ENCODE data around the gene C16orf95. TPM values are rescaled to one million over a fixed set of nuclear protein-coding genes. Genes with fewer than 3 reads are reported as not detected.
A peak's percentile ranks its signal among the peaks of the same experiment; 100 is the strongest.
"Not testable (repeated sequence)": the region's sequence is repeated elsewhere in the genome, so short reads cannot be mapped to it uniquely, and the experiment has no call there.

Gene C16orf95, protein sequence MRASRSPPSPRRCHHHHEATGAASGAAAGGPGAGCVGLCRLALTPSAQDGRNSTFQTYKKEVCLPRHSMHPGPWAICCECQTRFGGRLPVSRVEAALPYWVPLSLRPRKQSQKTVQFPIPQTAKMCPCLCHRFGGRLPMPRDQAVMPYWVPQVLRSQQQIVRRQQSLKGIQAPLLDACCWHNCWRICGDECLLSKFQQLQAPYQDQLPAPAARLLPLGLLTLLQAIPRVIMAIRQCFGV
- total RNA-seq: 10.9 and 11.1 TPM in 2 replicates

DNA sequence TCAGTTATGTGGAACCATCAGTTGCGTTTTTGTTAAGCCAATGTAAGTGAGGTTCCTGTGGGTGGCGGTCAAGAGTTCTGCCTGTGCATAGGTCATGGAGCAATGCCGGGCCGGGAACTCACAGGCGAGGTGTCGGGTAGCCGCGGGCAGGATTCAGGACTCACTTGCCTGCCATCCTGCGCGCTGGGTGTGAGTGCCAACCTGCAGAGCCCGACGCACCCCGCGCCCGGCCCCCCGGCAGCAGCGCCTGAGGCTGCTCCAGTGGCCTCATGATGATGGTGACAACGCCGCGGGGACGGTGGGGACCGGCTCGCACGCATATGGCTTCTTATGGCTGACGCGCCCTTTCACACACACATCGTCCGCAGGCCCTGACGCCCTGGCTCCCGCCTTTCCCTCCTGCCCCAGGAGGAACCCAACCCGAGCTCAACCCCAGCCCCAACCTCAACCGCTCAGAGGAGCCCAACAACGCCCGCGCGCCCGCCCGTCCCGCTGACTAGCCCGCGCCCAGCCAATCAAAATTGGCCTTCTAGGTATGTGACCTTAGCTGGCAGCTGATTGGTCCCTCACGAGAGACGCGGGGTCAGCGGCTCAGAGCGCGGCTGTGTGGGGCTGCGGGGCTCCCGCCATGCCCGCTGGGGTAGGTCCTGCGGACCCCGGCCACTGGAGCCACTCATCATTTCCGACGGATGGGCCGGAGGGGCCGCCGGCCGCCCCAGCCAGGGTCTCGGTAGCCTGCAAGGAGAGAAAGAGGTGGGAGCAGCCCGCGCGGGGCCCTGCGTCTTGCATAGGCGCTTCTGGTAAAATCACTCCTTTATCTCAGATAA, at the start of gene C16orf95:
Gene C16orf95, minus strand, starts transcription at position 470 of the 827 bp plus-strand sequence. Its CDS starts 150 bp downstream, at position 320.
- Mint-ChIP-seq H3K27ac (peak within 1 kb of the TSS; percentile 97), H3K36me3 (ENCODE audit: low read depth) (peaks cover 7% of the 10 kb centered on the region), H3K4me3 (peak within 1 kb of the TSS; percentile 93), H3K9me3 (no peaks in the 10 kb centered on the region), H3K4me1 (peaks cover 16% of the 10 kb centered on the region), H3K27me3 (no peaks in the 10 kb centered on the region)
- DNase-seq: peak; percentile 99
- intact Hi-C loops (cut with micrococcal nuclease): loop anchor here (1.0 to 10.0 kb wide), 6 partner anchors 14 to 320 kb away; partner anchors contain the start of genes FBXO31 and ZCCHC14

DNA sequence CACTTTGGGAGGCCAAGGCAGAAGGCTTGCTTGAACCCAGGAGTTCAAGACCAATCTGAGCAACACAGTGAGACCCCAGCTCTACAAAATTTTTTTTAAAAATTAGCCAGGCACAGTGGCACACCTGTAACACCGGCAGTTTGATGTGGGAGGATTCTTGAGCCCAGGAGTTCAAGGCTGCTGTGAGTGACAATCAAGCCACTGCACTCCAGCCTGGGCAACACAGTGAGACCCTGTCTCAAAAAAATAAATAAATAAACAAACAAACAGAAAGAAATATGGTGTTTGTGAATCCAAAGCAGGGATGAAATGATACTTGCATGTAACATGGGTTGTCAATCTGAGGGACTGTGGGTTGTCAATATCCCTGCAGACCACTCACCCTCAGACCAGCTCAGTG, 49.7 kb upstream of the C16orf95 start:
- H3K9me3 Mint-ChIP-seq: no peaks in the 10 kb centered on the region
- H3K27me3 Mint-ChIP-seq: no peaks in the 10 kb centered on the region
- no peak overlapping the region for H3K27ac Mint-ChIP-seq
- H3K4me3 Mint-ChIP-seq: no peak overlapping the region
- no peak for DNase-seq
- H3K4me1 Mint-ChIP-seq: peaks cover 35% of the 10 kb centered on the region
- peaks cover 15% of the 10 kb centered on the region for H3K36me3 Mint-ChIP-seq (ENCODE audit: low read depth)
- intact Hi-C loops (cut with micrococcal nuclease): no loop called here

DNA sequence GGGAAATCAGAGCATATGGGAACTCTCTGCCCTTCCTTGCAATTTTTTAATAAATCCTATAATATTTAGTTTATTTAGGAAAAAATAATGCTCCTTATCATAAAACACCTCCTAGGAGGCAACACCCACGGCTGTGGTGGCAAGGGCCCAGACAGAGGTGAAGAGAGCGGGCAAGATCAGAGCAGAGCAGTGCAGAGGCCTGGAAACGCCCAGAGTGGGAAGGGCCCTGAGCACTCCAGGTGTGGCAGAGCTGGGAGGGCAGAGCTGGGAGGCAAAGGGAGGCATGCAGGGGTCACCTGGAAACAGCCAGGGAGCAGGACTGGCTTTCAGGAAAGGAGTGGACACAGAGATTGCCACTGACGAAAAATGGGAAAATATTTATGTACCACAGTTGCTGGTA, 49.1 kb upstream of the C16orf95 start:
- H3K4me1 Mint-ChIP-seq: peaks cover 32% of the 10 kb centered on the region
- H3K9me3 Mint-ChIP-seq: no peaks in the 10 kb centered on the region
- H3K27ac Mint-ChIP-seq: peak overlapping the region; percentile 50
- H3K27me3 Mint-ChIP-seq: no peaks in the 10 kb centered on the region
- intact Hi-C loops (cut with micrococcal nuclease): no loop called here
- H3K36me3 Mint-ChIP-seq (ENCODE audit: low read depth): peaks cover 20% of the 10 kb centered on the region
- no peak overlapping the region for H3K4me3 Mint-ChIP-seq
- DNase-seq: no peak

DNA sequence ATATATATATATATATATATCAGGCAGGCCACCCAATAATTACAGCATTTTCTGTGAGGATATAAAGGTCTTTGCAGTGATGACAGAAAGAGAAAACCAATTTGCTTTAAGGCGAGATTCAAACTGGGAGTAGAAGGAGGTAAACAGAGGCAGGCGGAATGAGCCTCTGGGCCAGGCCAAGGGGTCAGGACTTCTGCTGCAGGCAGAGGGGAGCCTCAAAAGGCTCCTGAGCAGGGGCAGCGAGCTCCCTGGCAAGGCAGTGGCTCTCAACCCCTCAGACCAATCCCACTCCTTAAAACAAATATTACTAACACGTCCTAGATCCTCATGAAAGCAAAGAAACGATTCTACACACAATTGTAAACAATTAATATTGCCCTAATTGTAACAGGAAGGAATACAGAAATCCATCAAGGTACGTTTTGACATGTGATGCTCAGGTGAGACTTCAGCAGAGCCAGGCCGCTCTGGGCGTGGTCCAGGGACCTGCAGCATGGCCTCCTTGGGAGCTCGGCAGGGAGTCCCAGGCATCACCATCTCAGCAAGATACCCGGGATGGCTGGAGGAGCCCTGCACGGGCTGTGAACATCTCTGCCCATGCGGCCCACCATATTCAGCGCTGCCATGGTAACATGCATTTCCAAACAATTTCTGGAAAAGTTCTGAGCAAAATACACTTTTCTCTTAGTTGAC, 48.0 kb upstream of the C16orf95 start:
- Mint-ChIP-seq H3K4me1 (peaks cover 34% of the 10 kb centered on the region), H3K27ac (no peak overlapping the region), H3K4me3 (no peak overlapping the region), H3K36me3 (ENCODE audit: low read depth) (peaks cover 25% of the 10 kb centered on the region), H3K9me3 (no peaks in the 10 kb centered on the region), H3K27me3 (no peaks in the 10 kb centered on the region)
- intact Hi-C loops (cut with micrococcal nuclease): no loop called here
- no peak for DNase-seq

DNA sequence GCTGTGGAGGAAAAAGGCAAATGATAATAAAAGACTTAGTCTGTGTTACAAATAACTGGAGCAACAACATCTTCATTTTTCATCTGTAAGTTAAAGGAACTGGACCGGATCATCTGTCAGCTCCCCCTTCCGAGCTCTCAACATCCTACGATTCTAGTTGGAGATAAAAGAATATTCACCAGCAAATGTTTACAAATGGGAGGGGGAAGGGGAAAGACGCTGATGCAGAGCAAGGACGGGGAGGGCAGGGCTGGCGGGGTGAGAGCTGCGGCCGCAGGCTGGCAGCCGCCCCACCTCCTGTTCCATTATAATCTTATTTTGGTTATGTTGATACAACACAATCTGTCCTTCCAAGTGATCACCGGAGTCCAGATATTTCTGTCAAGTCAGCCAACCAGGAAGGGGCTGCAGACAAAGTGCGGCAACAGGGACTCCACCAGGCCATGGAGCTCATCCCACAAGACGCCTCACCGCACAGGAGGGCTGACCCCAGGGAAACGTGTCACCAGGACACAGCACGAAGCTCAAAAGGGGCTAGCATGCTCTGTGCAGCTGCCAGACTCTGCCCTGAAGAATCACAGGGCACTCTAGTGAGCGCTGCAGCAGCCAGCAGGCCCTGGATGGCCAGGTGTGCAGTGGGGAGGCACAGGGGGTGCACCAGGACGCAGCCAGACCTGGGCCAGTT, 46.7 kb upstream of the C16orf95 start:
- DNase-seq: no peak
- intact Hi-C loops (cut with micrococcal nuclease): no loop called here
- Mint-ChIP-seq H3K4me1 (peaks cover 31% of the 10 kb centered on the region), H3K9me3 (no peaks in the 10 kb centered on the region), H3K27me3 (no peaks in the 10 kb centered on the region), H3K36me3 (ENCODE audit: low read depth) (peaks cover 33% of the 10 kb centered on the region), H3K4me3 (peak overlapping the region; percentile 54), H3K27ac (peak overlapping the region; percentile 16)

DNA sequence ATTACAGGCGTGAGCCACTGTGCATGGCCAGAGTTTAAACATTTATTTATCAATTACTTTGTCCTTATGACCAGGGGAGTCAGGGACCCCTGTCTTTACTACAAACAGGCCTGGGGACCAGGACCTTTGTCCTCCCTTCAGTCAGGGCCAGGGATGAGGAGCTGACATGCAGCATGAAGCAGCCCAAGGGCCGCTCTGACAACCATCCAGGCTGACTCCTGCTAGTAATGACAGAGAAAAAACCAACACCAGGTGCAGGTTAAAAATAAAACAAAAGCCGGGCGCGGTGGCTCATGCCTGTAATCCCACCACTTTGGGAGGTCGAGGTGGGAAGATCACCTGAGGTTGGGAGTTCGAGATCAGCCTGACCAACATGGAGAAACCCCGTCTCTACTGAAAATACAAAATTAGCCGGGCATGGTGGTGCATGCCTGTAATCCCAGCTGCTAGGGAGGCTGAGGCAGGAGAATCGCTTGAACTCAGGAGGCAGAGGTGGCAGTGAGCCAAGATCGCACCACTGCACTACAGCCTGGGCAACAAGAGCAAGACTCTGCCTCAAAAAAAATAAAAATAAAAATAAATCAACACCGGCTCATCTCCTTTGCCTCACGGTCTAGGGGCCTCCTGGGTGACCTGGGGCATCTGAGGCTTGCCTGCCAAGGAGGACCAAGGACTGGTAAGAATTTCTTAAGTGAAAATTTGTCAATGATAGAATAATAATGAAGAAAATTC, 45.8 kb upstream of the C16orf95 start:
- peaks cover 36% of the 10 kb centered on the region for H3K36me3 Mint-ChIP-seq (ENCODE audit: low read depth)
- H3K27me3 Mint-ChIP-seq: not testable (repeated sequence)

DNA sequence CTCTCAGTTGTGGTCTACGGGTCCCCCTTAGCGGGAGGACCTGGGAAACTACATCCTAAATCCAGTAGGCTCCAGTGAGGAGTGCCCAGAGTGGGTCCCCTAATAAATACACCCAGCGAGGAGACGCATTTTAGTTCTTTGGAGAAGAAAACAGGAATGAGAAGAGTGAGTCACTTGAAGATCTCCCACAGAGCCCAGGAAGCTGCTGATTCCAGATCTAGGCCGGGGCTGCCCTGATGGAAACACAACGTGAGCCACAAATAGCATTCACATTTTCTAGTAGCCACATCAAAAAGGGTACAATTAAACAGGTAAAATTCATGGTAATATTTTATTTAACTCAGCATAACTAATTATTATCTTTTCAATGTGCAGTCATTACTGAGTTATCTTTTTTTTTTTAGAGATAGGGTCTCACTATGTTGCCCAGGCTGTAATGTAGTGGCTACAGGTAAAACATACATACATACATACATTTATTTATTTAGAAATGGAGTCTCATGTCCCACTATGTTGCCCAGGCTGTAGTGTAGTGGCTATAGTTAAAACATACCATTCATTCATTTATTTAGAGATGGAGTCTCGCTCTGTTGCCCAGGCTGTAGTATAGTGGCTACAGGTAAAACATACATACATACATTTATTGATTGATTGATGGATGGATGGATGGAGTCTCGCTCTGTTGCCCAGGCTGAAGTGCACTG, 44.9 kb upstream of the C16orf95 start:
- no peaks in the 10 kb centered on the region for H3K27me3 Mint-ChIP-seq
- H3K4me1 Mint-ChIP-seq: peaks cover 19% of the 10 kb centered on the region
- H3K27ac Mint-ChIP-seq: no peak overlapping the region
- DNase-seq: no peak
- H3K4me3 Mint-ChIP-seq: no peak overlapping the region
- H3K9me3 Mint-ChIP-seq: no peaks in the 10 kb centered on the region
- peaks cover 37% of the 10 kb centered on the region for H3K36me3 Mint-ChIP-seq (ENCODE audit: low read depth)
- intact Hi-C loops (cut with micrococcal nuclease): no loop called here

More for the DNA sequence above, 45.8 kb upstream of the C16orf95 start:
- H3K27ac Mint-ChIP-seq; H3K9me3 Mint-ChIP-seq; H3K4me3 Mint-ChIP-seq; DNase-seq; intact Hi-C loops (cut with micrococcal nuclease): not testable (repeated sequence)
- H3K4me1 Mint-ChIP-seq: peaks cover 25% of the 10 kb centered on the region

DNA sequence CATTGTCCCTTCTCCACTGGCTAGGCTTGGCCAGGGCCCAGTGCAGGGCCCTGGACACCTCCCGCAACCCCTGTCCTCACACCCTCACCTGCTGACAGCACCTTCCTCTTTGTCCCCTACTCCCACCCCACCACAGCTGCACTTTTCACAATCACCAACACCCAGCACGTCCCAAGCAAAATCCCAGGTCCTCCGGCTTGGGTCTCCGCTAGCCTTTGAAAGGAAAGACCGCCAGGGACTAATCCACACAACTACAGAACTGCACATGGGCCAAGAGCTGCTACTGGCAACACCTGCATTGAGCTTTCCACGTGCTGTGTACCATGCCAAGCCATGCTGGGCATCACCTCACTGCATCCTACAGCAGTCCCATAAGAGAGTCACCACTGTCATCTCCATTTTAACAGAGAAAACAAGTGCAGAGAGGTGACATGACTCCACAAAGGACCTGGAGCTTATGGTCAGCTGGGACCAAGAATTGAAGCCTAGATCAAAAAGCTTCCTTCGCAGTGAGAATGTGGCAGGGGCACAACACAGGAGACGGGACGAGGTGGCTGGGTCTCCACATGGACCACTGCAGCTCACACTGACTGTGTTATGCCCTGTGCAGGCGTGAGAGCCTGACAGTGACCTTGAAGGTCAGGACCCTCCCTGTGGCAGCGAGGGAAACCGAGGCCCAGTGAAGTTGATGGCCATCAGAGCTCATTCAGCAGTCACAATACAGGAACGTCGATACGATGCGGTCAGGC, 43.8 kb upstream of the C16orf95 start:
- H3K4me3 Mint-ChIP-seq: no peak overlapping the region
- no peaks in the 10 kb centered on the region for H3K9me3 Mint-ChIP-seq
- no peak for DNase-seq
- H3K36me3 Mint-ChIP-seq (ENCODE audit: low read depth): peaks cover 35% of the 10 kb centered on the region
- peaks cover 19% of the 10 kb centered on the region for H3K4me1 Mint-ChIP-seq
- intact Hi-C loops (cut with micrococcal nuclease): no loop called here
- H3K27ac Mint-ChIP-seq: no peak overlapping the region
- no peaks in the 10 kb centered on the region for H3K27me3 Mint-ChIP-seq

DNA sequence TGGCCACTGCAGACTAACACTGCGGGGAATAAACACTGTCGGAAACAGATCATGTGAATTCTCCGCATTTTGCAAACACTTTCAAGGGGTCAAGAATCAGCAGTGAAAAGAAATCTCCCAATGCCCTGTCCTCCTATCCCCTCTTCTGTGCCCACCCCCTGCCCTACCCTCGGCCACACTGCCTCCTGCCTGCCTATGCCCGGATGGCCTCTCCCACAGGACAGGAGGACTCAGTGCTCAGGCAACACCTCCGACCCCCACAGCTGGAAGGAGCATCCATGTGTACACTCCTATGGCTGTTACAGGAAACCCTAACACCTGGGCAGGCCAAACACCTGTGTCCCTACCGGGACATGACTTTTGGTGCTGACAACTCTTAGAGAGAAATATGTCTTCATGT, 41.9 kb upstream of the C16orf95 start:
- H3K4me1 Mint-ChIP-seq: peaks cover 8% of the 10 kb centered on the region
- H3K4me3 Mint-ChIP-seq: no peak overlapping the region
- H3K27me3 Mint-ChIP-seq: no peaks in the 10 kb centered on the region
- H3K27ac Mint-ChIP-seq: no peak overlapping the region
- H3K9me3 Mint-ChIP-seq: no peaks in the 10 kb centered on the region
- peaks cover 30% of the 10 kb centered on the region for H3K36me3 Mint-ChIP-seq (ENCODE audit: low read depth)
- DNase-seq: no peak
- intact Hi-C loops (cut with micrococcal nuclease): no loop called here

DNA sequence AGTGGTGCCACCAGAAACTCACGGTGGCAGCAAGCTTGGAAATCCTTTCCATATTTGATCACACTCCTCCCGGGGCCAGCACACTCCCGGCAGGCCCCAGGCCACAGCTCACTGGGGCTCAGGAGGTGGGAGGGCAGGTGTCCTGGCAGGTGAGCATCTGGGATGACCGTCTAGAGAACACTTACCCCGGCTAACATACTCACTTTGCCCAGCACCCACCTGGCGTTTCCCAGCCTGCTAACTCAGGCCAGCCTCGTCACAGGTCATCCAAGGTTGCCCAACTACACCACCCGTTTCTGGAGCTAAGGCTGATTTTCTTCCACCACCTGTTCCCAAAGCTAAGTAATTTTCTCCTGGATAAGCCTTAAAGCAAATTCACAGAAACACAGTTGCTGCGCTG, 41.5 kb upstream of the C16orf95 start:
- DNase-seq: no peak
- Mint-ChIP-seq H3K9me3 (no peaks in the 10 kb centered on the region), H3K36me3 (ENCODE audit: low read depth) (peaks cover 30% of the 10 kb centered on the region), H3K27me3 (no peaks in the 10 kb centered on the region), H3K27ac (no peak overlapping the region), H3K4me1 (peaks cover 8% of the 10 kb centered on the region), H3K4me3 (no peak overlapping the region)
- intact Hi-C loops (cut with micrococcal nuclease): no loop called here

DNA sequence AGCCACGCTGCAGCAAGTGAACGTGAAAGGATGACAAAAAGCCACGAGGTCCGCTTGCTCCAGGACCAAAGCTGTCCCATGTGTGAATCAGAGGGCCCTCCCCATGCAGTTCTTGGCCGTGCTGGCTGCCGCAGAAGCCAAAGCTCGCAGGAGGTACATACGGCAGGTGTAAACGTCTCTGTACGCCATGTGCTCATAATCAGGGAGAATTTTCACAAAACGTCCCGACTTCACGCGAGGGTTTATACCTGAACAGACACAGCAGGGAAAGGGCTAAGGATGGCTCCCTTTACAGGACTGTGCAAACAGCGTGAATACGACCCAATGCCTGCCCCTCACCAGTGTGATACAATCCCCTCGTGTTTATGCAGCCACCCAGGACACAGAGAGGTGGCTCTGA, 41.1 kb upstream of the C16orf95 start:
- Mint-ChIP-seq H3K27me3 (no peaks in the 10 kb centered on the region), H3K9me3 (no peaks in the 10 kb centered on the region), H3K36me3 (ENCODE audit: low read depth) (peaks cover 26% of the 10 kb centered on the region), H3K27ac (no peak overlapping the region), H3K4me3 (no peak overlapping the region), H3K4me1 (peaks cover 5% of the 10 kb centered on the region)
- DNase-seq: no peak
- intact Hi-C loops (cut with micrococcal nuclease): no loop called here

DNA sequence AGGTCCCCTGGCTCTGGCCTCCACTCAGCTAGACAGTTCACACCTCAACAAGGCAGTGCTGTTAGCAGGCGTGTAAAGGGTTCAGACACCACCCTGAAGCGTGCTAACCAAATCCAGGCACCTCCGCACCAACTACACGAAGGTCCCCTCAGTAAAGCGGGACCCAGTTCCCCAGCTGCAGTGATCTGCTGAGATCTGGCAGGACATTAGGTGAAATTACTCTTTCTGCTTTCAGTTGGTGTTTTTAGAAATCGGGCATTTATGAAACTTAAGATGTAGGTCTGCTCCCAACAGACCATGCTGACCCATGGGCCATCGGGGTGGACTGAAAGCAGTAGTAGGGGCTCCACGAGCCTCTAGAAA, 39.3 kb upstream of the C16orf95 start:
- H3K4me3 Mint-ChIP-seq: no peak overlapping the region
- H3K4me1 Mint-ChIP-seq: peaks cover 5% of the 10 kb centered on the region
- H3K9me3 Mint-ChIP-seq: no peaks in the 10 kb centered on the region
- peaks cover 21% of the 10 kb centered on the region for H3K36me3 Mint-ChIP-seq (ENCODE audit: low read depth)
- DNase-seq: no peak
- H3K27me3 Mint-ChIP-seq: no peaks in the 10 kb centered on the region
- H3K27ac Mint-ChIP-seq: peak overlapping the region; percentile 20
- intact Hi-C loops (cut with micrococcal nuclease): no loop called here
